ENCODE results near the gene MTNR1A. TPM values are rescaled to one million over a fixed set of nuclear protein-coding genes. Genes with fewer than 3 reads are reported as not detected.

The MTNR1A gene
- polyA plus RNA-seq, 1 donor (not counting 4 experiments of a cell fraction or from before 2014, with no cell fraction given) = 0.12 TPM

DNA sequence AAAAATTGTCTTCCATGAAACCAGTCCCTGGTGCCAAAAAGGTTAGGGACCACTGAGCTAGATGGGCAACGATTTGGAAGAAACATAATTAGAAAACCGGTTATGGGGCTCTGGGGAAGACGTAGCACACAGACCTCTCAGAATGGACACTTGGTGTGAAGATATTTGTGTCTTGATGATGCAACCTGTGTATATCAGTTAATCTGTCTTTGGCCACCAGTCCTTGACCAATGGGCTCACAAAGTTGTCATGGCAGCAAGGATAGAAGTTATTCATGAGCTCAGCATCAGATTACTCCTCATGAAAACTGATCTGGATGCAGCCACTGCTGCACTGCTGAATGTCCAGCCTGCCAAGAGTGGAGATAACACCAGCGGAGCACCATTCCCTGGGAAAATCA is 13.6 kb downstream of the MTNR1A start:
- H3K27ac ChIP-seq (ENCODE audit: control insufficient read depth, insufficient read depth, low read length) = no peak overlapping the region
- no peak for FAIRE-seq
- TF ChIP-seq, protein P1, sequence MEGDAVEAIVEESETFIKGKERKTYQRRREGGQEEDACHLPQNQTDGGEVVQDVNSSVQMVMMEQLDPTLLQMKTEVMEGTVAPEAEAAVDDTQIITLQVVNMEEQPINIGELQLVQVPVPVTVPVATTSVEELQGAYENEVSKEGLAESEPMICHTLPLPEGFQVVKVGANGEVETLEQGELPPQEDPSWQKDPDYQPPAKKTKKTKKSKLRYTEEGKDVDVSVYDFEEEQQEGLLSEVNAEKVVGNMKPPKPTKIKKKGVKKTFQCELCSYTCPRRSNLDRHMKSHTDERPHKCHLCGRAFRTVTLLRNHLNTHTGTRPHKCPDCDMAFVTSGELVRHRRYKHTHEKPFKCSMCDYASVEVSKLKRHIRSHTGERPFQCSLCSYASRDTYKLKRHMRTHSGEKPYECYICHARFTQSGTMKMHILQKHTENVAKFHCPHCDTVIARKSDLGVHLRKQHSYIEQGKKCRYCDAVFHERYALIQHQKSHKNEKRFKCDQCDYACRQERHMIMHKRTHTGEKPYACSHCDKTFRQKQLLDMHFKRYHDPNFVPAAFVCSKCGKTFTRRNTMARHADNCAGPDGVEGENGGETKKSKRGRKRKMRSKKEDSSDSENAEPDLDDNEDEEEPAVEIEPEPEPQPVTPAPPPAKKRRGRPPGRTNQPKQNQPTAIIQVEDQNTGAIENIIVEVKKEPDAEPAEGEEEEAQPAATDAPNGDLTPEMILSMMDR (optimal IDR thresholded peaks at IDR 0.05 in 1 of 3, IDR thresholded peaks at IDR 0.05 in 1 of 3, conservative IDR thresholded peaks at IDR 0.05 in 1 of 3; ENCODE audit: extremely low read depth in 1 of 3, insufficient read depth in 2 of 3, low read length in 3 of 3) = no peak
- TF ChIP-seq EZH2 (IDR thresholded peaks at IDR 0.05; ENCODE audit: low read length) = no peak

DNA sequence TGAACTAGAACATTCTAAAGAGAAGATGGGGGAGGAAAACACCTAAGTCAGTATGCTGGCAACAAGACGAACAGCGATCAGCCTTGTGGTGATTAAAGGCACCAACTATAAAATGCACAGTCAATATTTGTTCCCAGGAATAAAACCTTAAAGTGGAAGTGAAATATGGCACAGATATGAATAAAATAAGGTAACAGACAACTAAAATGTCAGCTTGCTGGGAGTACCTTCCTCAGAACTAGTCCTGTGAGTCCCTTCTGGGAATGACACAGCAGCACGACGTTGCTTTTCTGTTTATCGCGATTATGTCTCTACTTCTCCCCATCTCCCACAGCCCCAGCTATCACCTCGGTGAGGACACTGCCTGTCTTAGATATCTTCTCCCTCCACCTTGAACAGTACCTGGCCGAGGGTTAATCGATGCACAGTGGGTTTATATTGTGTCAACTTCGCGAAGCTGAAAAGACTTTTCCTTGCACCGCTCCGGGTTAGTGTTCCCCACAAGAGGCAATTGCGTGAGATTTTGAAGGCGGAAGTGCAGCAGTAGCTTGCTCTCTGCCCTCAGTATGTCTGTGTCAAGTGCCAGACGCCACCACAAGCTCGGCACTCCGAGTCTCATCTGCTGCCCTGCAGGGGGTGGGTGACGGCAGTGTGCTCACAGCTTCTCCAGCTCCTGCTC is 17.4 kb downstream of the MTNR1A start:
- Histone ChIP-seq H2AFZ (ENCODE audit: control insufficient read depth, low read length) (no peak overlapping the region), H3K36me3 (ENCODE audit: control insufficient read depth in 2 of 2, extremely low read depth in 1 of 2, insufficient read depth in 2 of 2, low read length in 2 of 2) (no peaks in the 10 kb centered on the region), H3K4me3 (ENCODE audit: control insufficient read depth in 2 of 3, extremely low read depth in 1 of 3, insufficient read depth in 2 of 3, low read depth in 1 of 3, low read length in 3 of 3) (no peak overlapping the region), H4K20me1 (ENCODE audit: control insufficient read depth, extremely low read depth, insufficient read depth, low read length) (no peaks in the 10 kb centered on the region), H3K9ac (ENCODE audit: control insufficient read depth, extremely low read depth, insufficient read depth, low read length) (no peak overlapping the region), H3K4me1 (ENCODE audit: control insufficient read depth, extremely low read depth, insufficient read depth, low read length) (no peaks in the 10 kb centered on the region), H3K27me3 (ENCODE audit: control insufficient read depth, extremely low read depth, insufficient read depth, low read length) (no peaks in the 10 kb centered on the region), H3K27ac (ENCODE audit: control insufficient read depth, insufficient read depth, low read length) (no peak overlapping the region), H3K9me3 (ENCODE audit: control insufficient read depth, low read depth, low read length) (no peaks in the 10 kb centered on the region), H3K79me2 (ENCODE audit: control insufficient read depth, insufficient read depth, low read length) (no peaks in the 10 kb centered on the region), H3K4me2 (ENCODE audit: control insufficient read depth, extremely low read depth, insufficient read depth, low read depth, low read length) (no peak overlapping the region), H3K9me1 (ENCODE audit: control insufficient read depth, extremely low read depth, insufficient read depth, low read length) (no peaks in the 10 kb centered on the region)
- dilution Hi-C loops (cut with MboI; ENCODE audit: extremely low pct_ligation_motif_present, low sequenced_read_pairs) = no loop called here
- FAIRE-seq (no peak), DNase-seq (ENCODE audit: low read depth, low spot score) (no peak)
- no peak for TF ChIP-seq EZH2 (IDR thresholded peaks at IDR 0.05; ENCODE audit: low read length)
- TF ChIP-seq, protein P1 (optimal IDR thresholded peaks at IDR 0.05 in 1 of 3, IDR thresholded peaks at IDR 0.05 in 1 of 3, conservative IDR thresholded peaks at IDR 0.05 in 1 of 3; ENCODE audit: extremely low read depth in 1 of 3, insufficient read depth in 2 of 3, low read length in 3 of 3) = no peak

More for the DNA sequence above, 13.6 kb downstream of the MTNR1A start:
- Histone ChIP-seq H3K4me2 (ENCODE audit: control insufficient read depth, extremely low read depth, insufficient read depth, low read depth, low read length) (no peak overlapping the region), H3K9me1 (ENCODE audit: control insufficient read depth, extremely low read depth, insufficient read depth, low read length) (no peaks in the 10 kb centered on the region), H2AFZ (ENCODE audit: control insufficient read depth, low read length) (no peak overlapping the region), H3K4me1 (ENCODE audit: control insufficient read depth, extremely low read depth, insufficient read depth, low read length) (no peaks in the 10 kb centered on the region), H3K9me3 (ENCODE audit: control insufficient read depth, low read depth, low read length) (peaks cover 2% of the 10 kb centered on the region), H3K9ac (ENCODE audit: control insufficient read depth, extremely low read depth, insufficient read depth, low read length) (no peak overlapping the region), H4K20me1 (ENCODE audit: control insufficient read depth, extremely low read depth, insufficient read depth, low read length) (no peaks in the 10 kb centered on the region), H3K27me3 (ENCODE audit: control insufficient read depth, extremely low read depth, insufficient read depth, low read length) (no peaks in the 10 kb centered on the region), H3K79me2 (ENCODE audit: control insufficient read depth, insufficient read depth, low read length) (no peaks in the 10 kb centered on the region), H3K4me3 (ENCODE audit: control insufficient read depth in 2 of 3, extremely low read depth in 1 of 3, insufficient read depth in 2 of 3, low read depth in 1 of 3, low read length in 3 of 3) (no peak overlapping the region), H3K36me3 (ENCODE audit: control insufficient read depth in 2 of 2, extremely low read depth in 1 of 2, insufficient read depth in 2 of 2, low read length in 2 of 2) (no peaks in the 10 kb centered on the region)
- DNase-seq (ENCODE audit: low read depth, low spot score) = no peak
- dilution Hi-C loops (cut with MboI; ENCODE audit: extremely low pct_ligation_motif_present, low sequenced_read_pairs) = no loop called here

Measured in keratinocyte (primary cell).